ENCODE measurements around the gene DAPK1.

- TF ChIP-seq TAF1 (IDR thresholded peaks at IDR 0.05; ENCODE audit: borderline replicate concordance, low read depth, low read length) (no peak), POLR2AphosphoS5 (IDR thresholded peaks at IDR 0.05; ENCODE audit: low read depth, low read length) (no peak), REST (IDR thresholded peaks at IDR 0.05; ENCODE audit: low read depth, low read length) (no peak), YY1 (IDR thresholded peaks at IDR 0.05; ENCODE audit: low read depth) (no peak), SMC3 (IDR thresholded peaks at IDR 0.05; ENCODE audit: low read depth, low read length) (no peak), RFX5 (IDR thresholded peaks at IDR 0.05; ENCODE audit: low read length) (no peak), EZH2phosphoT487 (IDR thresholded peaks at IDR 0.05; ENCODE audit: borderline replicate concordance, low read depth) (no peak)
- TF ChIP-seq, protein P1, sequence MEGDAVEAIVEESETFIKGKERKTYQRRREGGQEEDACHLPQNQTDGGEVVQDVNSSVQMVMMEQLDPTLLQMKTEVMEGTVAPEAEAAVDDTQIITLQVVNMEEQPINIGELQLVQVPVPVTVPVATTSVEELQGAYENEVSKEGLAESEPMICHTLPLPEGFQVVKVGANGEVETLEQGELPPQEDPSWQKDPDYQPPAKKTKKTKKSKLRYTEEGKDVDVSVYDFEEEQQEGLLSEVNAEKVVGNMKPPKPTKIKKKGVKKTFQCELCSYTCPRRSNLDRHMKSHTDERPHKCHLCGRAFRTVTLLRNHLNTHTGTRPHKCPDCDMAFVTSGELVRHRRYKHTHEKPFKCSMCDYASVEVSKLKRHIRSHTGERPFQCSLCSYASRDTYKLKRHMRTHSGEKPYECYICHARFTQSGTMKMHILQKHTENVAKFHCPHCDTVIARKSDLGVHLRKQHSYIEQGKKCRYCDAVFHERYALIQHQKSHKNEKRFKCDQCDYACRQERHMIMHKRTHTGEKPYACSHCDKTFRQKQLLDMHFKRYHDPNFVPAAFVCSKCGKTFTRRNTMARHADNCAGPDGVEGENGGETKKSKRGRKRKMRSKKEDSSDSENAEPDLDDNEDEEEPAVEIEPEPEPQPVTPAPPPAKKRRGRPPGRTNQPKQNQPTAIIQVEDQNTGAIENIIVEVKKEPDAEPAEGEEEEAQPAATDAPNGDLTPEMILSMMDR (IDR thresholded peaks at IDR 0.05) = no peak
- TF ChIP-seq, protein P2, sequence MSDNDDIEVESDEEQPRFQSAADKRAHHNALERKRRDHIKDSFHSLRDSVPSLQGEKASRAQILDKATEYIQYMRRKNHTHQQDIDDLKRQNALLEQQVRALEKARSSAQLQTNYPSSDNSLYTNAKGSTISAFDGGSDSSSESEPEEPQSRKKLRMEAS (IDR thresholded peaks at IDR 0.05; ENCODE audit: low read depth) = no peak
These were observed 32.7 kb upstream of the DAPK1 start for GRCh38 chr9:87464992-87465378.

Data from SK-N-SH (cell line).